Measurements from ENCODE around the gene EPSTI1.

EPSTI1 gene

DNA sequence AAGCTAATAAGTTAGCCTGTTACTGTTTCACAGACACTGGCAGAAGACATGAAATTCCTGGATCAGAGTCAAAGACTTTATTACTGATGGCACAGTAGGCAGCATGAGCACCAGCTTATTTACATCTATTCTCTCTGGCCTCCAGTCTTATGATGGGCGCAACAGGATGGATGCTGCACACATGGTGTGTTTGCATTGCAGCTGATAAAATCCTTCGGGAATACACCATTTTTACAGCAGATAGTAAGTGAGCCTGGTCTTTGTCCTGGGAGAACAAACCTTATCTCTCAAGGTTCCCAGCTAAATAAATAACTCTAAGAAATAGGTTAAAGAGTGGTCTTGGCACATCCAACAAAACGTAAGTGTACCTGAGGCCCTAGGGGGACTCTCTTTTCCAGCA lies 16.0 kb downstream of the EPSTI1 start:
- no peak for DNase-seq (ENCODE audit: low read depth in 4 of 4, low spot score in 1 of 4)

GRCh38 chr13:42973581-42973980 lies 18.5 kb downstream of the EPSTI1 start:
- DNase-seq (ENCODE audit: low read depth in 4 of 4, low spot score in 1 of 4): no peak

DNA sequence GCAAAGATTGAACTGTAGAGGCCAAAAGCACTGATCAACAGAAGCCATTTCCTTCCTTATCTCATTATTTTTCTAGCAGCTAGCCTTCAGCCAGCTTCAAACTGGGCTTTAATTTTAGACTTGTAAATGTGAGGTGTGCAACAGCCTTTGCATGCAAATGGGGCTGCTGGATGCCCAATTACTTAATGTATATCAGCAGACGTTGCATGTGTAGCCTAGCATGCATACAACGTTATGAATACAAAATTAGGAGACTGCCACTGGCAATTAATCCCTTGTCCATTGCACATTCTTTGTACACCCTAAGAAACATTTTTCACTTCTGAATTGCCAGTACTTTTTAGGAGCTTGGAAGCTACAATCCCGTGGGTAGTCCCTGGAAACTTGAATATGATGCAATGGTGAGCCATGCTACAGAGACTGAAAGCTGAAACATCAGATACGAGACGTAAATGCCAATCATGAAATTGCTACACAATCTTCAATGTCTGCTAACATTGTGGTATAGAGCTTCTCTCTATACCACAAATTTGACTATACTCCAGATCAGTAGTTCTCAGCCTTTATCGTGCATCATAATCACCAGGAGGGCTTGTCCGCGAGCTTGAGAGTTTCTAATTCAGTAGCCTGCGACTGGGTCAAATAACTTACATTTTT lies 20.2 kb downstream of the EPSTI1 start:
- DNase-seq (ENCODE audit: low read depth in 4 of 4, low spot score in 1 of 4): no peak

DNA sequence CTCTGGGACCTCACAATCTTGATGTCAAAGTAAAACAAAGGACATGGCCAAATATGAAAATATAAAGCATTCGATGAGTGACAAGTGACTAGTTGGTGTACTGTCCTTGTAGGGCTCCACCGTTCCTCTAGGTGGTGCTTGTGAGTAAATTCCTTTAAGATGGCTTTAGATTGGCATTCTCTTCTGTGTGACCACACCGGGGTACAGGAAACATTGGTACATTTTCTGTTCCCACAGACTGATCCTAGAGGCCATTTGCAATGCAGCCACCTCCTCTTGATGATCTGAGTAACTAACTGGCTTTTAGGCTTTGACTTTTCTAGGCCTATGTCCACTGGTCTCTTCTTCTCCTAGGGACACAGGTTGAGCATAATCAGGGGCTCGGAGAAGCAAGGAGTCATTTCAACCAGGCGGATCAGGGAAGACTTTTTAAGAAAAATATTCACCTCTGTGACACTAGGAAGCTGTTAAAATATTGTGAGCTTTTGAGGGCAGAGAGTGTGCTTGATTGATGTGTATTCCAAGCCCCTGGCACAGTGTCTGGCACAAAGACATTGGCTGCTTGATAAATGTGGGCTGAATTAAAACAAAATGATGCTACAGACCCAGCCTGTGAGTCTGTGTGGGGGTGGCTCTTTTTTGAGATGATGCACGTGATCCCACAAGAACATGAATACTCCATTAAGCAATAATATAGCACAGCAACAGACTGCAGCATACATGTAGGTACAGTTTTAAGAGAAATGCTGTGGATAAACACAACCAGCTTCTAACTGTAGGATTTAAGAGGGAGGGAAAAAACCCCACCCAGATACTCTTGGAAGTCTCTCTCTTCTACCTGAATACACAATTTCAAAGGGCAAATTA lies 21.0 kb downstream of the EPSTI1 start:
- peak in 1 of 4 experiments; percentile 35 for DNase-seq (ENCODE audit: low read depth in 4 of 4, low spot score in 1 of 4)

DNA sequence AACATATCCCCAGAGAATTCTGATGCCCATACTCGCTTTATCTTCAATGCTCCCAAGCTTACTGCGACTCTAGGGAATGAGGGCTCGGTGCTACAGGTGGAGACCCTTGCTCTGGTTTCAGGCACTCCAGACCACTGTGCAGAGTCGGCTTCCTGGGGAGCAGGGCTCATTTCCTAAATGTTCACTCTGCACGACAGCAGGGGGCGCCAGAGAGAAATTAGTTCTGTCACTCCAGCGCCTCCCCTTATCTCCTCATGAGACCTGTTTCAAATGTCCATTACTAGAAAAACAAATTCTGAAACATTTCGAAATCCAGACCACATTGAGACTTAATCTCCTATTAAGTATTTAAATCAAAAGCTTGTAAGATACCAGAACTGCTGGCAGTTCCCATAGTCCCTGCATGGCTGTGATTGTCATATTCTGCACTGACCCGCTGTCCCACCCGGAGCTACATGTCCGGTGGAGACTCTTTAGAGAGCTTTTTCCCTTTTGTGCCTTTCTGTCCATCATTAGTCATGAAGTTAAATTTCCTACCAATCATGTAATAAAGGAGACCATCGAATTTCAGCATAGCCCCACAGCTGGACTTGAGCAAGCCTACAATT lies 22.4 kb downstream of the EPSTI1 start:
- DNase-seq (ENCODE audit: low read depth in 4 of 4, low spot score in 1 of 4): peak; percentile 71 to 86 (median 78)

GRCh38 chr13:42968906-42969305 lies 23.1 kb downstream of the EPSTI1 start:
- no peak for DNase-seq (ENCODE audit: low read depth in 4 of 4, low spot score in 1 of 4)

DNA sequence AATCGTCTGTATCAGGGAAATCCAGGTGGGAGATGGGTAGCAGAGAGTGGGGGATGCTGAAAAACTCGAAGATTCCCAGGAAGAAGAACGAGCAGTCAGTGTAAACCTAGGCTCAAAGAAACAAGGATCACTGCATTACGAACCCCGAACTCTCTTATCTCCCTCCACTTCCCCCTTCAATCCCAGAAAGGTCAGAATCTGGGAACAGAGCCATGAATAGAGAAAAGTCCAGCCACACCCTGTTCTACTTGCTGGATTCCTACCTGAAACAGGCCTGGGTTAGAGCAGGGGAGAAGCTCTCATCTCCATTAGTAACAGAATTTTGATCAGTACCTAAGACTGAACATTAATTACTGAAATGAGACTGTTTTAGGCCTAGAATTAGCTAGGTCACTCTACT lies 24.4 kb downstream of the EPSTI1 start:
- no peak for DNase-seq (ENCODE audit: low read depth in 4 of 4, low spot score in 1 of 4)

GRCh38 chr13:42965281-42965680 lies 26.8 kb downstream of the EPSTI1 start:
- DNase-seq (ENCODE audit: low read depth in 4 of 4, low spot score in 1 of 4): no peak

GRCh38 chr13:42964761-42965161 lies 27.3 kb downstream of the EPSTI1 start:
- no peak for DNase-seq (ENCODE audit: low read depth in 4 of 4, low spot score in 1 of 4)

DNA sequence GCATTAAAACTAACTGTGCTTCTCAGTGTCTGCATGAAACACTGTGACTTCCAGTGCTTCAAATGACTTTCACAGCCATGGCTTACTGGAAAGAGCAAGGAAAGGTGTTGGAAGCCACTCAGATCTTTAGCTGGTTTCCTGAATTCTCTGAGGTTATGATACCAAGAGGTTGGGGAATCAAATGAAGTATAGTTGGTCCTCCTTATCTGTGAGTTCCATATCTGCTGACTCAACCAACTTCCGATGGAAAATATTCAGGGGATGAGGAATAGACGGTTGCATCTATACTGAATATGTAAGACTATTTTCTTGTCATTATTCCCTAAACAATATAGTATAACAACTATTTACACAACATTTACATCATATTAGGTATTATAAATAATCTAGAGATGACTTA lies 32.4 kb downstream of the EPSTI1 start:
- no peak for DNase-seq (ENCODE audit: low read depth in 4 of 4, low spot score in 1 of 4)

DNA sequence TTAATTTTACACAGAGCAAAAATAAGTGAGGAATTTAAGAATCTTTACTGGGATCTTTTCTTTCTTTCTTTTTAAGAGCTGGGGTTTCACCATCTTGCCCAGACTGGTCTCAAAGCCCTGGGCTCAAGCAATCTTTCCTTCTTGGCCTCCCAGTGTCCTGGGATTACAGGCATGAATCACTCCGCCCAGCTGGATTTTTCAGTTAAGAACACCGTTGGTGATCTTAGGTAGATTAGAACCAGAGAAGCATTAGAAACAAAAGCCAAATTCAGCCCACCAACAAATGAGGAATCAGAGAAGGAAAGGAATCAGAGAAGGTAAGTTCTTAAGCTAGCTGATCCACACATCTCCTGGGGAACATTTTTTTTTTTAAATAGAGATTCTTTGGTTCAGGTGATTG lies 34.2 kb downstream of the EPSTI1 start:
- no peak for DNase-seq (ENCODE audit: low read depth in 4 of 4, low spot score in 1 of 4)

DNA sequence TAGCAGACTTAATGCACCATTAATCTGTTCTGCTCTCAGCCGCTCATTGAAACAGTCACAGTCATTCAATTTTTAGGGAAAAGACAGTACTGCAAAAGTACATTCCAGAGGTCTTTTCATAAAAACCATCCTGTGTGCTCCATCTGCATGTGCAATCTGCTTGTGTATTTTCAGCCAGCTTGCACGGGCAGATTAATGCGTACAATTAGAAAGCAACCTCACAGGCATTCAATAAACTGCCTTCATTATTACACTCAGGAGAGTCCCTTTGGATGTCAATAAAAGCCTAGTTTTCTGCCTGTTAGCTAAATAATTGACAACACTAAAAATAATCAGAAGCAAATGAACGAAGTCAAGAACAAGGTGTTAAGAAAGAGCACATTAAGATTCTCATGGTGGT lies 41.9 kb downstream of the EPSTI1 start:
- no peak for DNase-seq (ENCODE audit: low read depth in 4 of 4, low spot score in 1 of 4)

- no peak for DNase-seq (ENCODE audit: low read depth in 4 of 4, low spot score in 1 of 4)
Observed at GRCh38 chr13:42947925-42948324, 44.1 kb downstream of the EPSTI1 start.

GRCh38 chr13:42946927-42947326 lies 45.1 kb downstream of the EPSTI1 start:
- DNase-seq (ENCODE audit: low read depth in 4 of 4, low spot score in 1 of 4): no peak

- no peak for DNase-seq (ENCODE audit: low read depth in 4 of 4, low spot score in 1 of 4)
Observed at GRCh38 chr13:42929886-42930535, 62.0 kb downstream of the EPSTI1 start.

GRCh38 chr13:42926555-42926954 lies 65.5 kb downstream of the EPSTI1 start:
- no peak for DNase-seq (ENCODE audit: low read depth in 4 of 4, low spot score in 1 of 4)

DNA sequence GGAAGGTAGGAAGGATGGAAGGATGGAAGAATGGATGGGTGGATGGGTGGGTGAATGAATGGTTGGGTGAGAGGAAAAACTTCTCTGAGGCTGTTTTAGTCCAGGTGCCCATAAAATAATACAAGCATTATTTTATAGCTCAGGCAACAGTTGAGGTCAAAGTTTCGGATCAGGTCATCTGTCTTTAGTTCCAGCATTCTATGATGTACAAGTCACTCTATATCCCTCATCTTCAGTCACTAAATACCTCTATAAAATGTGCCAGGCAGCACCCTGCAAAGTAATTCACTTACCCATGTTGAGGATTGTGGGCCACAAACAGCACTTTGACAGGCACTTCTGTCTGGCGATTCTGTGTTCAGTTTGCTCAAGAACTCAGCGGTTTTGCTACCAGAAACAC lies 66.0 kb downstream of the EPSTI1 start:
- DNase-seq (ENCODE audit: low read depth in 4 of 4, low spot score in 1 of 4): no peak

DNA sequence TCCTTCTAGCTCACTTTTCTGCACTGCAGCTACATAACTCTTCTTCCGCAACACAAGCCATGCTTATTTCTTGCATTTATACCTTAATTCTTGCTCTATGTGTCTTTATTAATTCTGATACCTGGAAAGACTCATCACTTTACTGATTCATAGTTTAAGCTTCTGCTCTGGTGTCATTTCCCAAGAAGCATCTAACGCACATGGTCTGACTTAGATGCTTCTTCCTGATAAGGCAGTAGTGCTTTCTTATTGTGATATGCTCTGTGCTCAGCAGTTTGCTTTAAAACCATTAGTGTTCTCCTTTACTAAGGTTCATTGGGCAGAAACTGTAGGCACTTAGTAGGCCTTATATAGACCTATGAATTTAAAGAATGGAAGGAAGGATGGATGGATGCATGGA lies 66.4 kb downstream of the EPSTI1 start:
- no peak for DNase-seq (ENCODE audit: low read depth in 4 of 4, low spot score in 1 of 4)

DNA sequence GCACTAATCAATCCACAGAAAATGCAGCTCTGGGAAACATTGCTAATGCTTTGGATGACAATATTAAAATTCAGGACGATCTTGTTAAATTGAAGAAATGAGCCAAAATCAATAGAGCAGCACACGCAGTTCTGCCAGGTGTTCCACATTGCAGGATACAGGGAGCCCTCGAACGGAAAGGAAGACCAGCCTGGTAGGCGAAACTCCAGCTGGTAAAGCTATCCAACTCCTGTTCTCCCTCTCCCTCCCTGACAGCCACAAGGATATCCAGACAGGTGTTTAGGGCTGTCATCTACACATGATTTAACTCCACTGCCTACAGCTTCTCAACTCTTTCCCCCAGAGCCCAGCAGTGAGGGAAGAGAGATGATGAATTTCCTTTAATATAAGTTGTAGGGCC lies 67.7 kb downstream of the EPSTI1 start:
- no peak for DNase-seq (ENCODE audit: low read depth in 4 of 4, low spot score in 1 of 4)

GRCh38 chr13:42907745-42908144 lies 84.3 kb downstream of the EPSTI1 start:
- DNase-seq (ENCODE audit: low read depth in 4 of 4, low spot score in 1 of 4): no peak

DNA sequence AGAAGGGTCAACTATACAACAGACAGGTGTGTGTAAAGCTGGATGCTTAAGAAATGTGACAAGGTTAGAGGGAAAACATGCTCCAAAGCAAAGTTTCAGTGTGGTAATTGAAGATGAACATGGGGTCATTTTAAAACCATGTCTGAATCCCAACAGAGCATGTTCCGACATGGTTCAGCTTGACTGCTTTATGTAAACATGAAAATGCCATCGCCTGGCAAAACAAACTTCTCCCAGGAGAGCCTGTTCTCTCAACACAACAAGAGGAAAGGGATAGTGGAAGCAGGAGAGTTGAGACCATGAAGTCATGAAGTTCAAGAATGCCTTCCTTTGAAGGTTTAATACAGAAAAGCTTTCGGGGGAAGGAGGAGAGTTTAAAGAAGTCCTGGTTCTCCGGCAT lies 85.8 kb downstream of the EPSTI1 start:
- DNase-seq (ENCODE audit: low read depth in 4 of 4, low spot score in 1 of 4): no peak

DNA sequence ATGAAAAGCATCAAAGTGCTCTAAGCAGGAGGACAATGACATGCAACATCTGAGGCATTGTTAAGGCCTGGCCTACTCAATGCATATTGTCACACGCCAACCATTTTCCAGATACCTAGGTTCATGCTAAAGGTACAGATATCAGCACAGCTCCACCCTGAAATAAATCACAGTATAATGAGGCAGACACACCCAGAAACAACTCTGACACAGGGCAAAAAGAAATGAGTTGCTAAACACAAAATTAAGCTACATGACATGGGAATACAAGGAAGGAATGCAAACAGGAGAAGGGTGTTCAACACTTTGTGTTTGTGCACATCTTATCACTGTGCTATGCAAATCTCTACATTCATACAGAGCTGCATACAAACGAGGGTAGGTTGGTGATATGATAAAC lies 86.5 kb downstream of the EPSTI1 start:
- DNase-seq (ENCODE audit: low read depth in 4 of 4, low spot score in 1 of 4): no peak

All from stimulated activated CD4-positive, alpha-beta T cell treated with anti-CD3 and anti-CD28 coated beads, Interleukin-1b, Interleukin-23, amount 100 ng/mL, for 24 hours (primary cell).